K562 (cell line): ENCODE measurements around the gene ZFP57. TPM values are rescaled to one million over a fixed set of nuclear protein-coding genes. Genes with fewer than 3 reads are reported as not detected.

ENCODE experiments used
- ATF7 ChIP-seq: fragments of 450-650 bp; IDR thresholded peaks from 2 replicates; pipeline ENCODE4 v1.7.1; 2014; ENCODE audit warnings: mild to moderate bottlenecking, moderate library complexity
- BRF2 ChIP-seq: IDR thresholded peaks from 3 replicates; pipeline ENCODE4 v1.6.1; 2011; ENCODE audit warnings: borderline replicate concordance, mild to moderate bottlenecking; ENCODE audit not compliant: insufficient read length, insufficient read depth
- CBFA2T3 ChIP-seq: fragments of 450-650 bp; IDR thresholded peaks from 2 replicates; pipeline ENCODE4 v1.6.1; 2017
- CHD2 ChIP-seq: IDR thresholded peaks from 2 replicates; pipeline ENCODE4 v1.6.1; 2011; ENCODE audit warnings: low read depth, low read length
- CREB3L1 ChIP-seq: fragments of 450-650 bp; IDR thresholded peaks from 2 replicates; pipeline ENCODE4 v1.6.1; 2014; ENCODE audit warnings: low read depth, mild to moderate bottlenecking, moderate library complexity, borderline replicate concordance
- CREM ChIP-seq: IDR thresholded peaks from 2 replicates; pipeline ENCODE4 v1.6.1; 2014; ENCODE audit warnings: antibody characterized with exemption, low read depth
- HDAC8 ChIP-seq: fragments of 450-650 bp; IDR thresholded peaks from 2 replicates; pipeline ENCODE4 v1.6.1; 2016; ENCODE audit warnings: mild to moderate bottlenecking, missing genetic modification characterization, moderate library complexity, missing compliant biosample characterization
- ID3 ChIP-seq, 2 experiments: fragments of 250-450 bp in 1 of 2; fragments of 450-650 bp in 1 of 2; sonication (Bioruptor Pico) in 1 of 2; IDR thresholded peaks; 2 replicates each; pipeline versions ENCODE4 v1.6.1 to v1.8.0; 2016 to 2021; ENCODE audit warnings: mild to moderate bottlenecking in 2 of 2, moderate library complexity in 2 of 2, missing compliant biosample characterization in 1 of 2, missing genetic modification characterization in 1 of 2
- KLF6 ChIP-seq: fragments of 250-450 bp; sonication (Bioruptor Pico); IDR thresholded peaks from 2 replicates; pipeline ENCODE4 v1.4.0; 2020; ENCODE audit warnings: mild to moderate bottlenecking, moderate library complexity, borderline replicate concordance
- MAFF ChIP-seq: IDR thresholded peaks from 2 replicates; pipeline ENCODE4 v1.6.1; 2012; ENCODE audit warnings: low read length, improper control_type of control experiment
- MECOM ChIP-seq: fragments of 250-450 bp; sonication (Bioruptor Pico); IDR thresholded peaks from 2 replicates; pipeline ENCODE4 v1.8.0; 2022; ENCODE audit warnings: inconsistent platforms
- NBN ChIP-seq: fragments of 450-650 bp; IDR thresholded peaks from 2 replicates; pipeline ENCODE4 v1.6.1; 2016; ENCODE audit warnings: low read depth, mild to moderate bottlenecking
- RERE ChIP-seq: sonication (generic); formaldehyde crosslinking; IDR thresholded peaks from 2 replicates; pipeline ENCODE4 v1.8.0; 2023; ENCODE audit warnings: missing genetic modification reagents, mild to moderate bottlenecking, borderline replicate concordance
- RFX5 ChIP-seq: IDR thresholded peaks from 2 replicates; pipeline ENCODE4 v1.6.1; 2011; ENCODE audit warnings: low read depth, mild to moderate bottlenecking, improper control_type of control experiment, low read length
- SPI1 ChIP-seq: IDR thresholded peaks from 2 replicates; pipeline ENCODE4 v1.6.1; 2011; ENCODE audit warnings: low read depth, low read length, control low read depth, borderline replicate concordance
- TCF7L2 ChIP-seq: fragments of 150-350 bp; IDR thresholded peaks from 2 replicates; pipeline ENCODE4 v1.6.1; 2016; ENCODE audit warnings: low read depth, mild to moderate bottlenecking, low read length, moderate library complexity
- ZBTB17 ChIP-seq: fragments of 450-650 bp; formaldehyde crosslinking; IDR thresholded peaks from 2 replicates; pipeline ENCODE4 v1.4.0; 2020; ENCODE audit warnings: mild to moderate bottlenecking
- ZNF134 ChIP-seq: fragments of 250-450 bp; sonication (Bioruptor Pico); conservative IDR thresholded peaks from 2 replicates; pipeline ENCODE4 v1.4.0; 2020
- ZNF766 ChIP-seq: fragments of 200-800 bp; sonication (Bioruptor generic); conservative IDR thresholded peaks from 2 replicates; pipeline ENCODE4 v1.6.1; 2016; ENCODE audit warnings: missing genetic modification characterization, missing compliant biosample characterization
- polyA plus RNA-seq, 8 experiments: library from polyadenylated mRNA; depleted of rRNA in 4 of 8; stranded (reverse) in 5 of 8; unstranded in 3 of 8; fragments of >200 nt; fragmentation: Nextera tagmentation in 2 of 8; fragmentation: Illumina TruSeq in 1 of 8; extraction: Ambion mirVana in 2 of 8; extraction: Trizol in 1 of 8; gene quantifications; 2 replicates each; pipeline versions ENCODE4 v1.2.1 to v1.2.3, GENCODE V29; 2011 to 2014; ENCODE audit warnings: inconsistent platforms in 1 of 8, missing spikeins in 1 of 8
- total RNA-seq, 7 experiments: library from RNA; depleted of rRNA in 6 of 7; stranded (reverse); fragments of >200 nt in 6 of 7; fragmentation: Illumina TruSeq in 2 of 7; extraction: Trizol in 2 of 7; gene quantifications; 2 replicates each; pipeline versions ENCODE4 v1.2.1 to v1.2.3, GENCODE V29; 2011 to 2021; ENCODE audit warnings: low replicate concordance in 1 of 7

ZFP57 gene
- total and polyA plus RNA-seq, 9 of the 15 experiments (the other 6 are each of a cell fraction or from before 2014, with no cell fraction given) = 0.04 to 0.28 (median 0.13) TPM

GRCh38 chr6:29649701-29650673 is 31.0 kb downstream of the ZFP57 start (continued):
- TF ChIP-seq SPI1 (no peak), ZNF766 (no peak), ZBTB17 (CRISPR knock-in tag) (0 out of 2 replicates have a peak, but pooled peaks have one; percentile 17), CREM (peak; percentile 97), ZNF134 (no peak), BRF2 (no peak), ATF7 (peak; percentile 94), KLF6 (CRISPR knock-in tag) (no peak), RFX5 (peak; percentile 99), MECOM (no peak), CHD2 (no peak; the same call in 1 of the 2 replicates), ID3 (CRISPR knock-in tag; IDR thresholded peaks at IDR 0.05) (no peak), ID3 (tag; IDR thresholded peaks at IDR 0.05) (peak; percentile 62; the same call in 1 of the 2 replicates), MAFF (no peak), HDAC8 (no peak), NBN (peak; percentile 94), CBFA2T3 (no peak), RERE (CRISPR knock-in tag) (no peak), TCF7L2 (no peak), CREB3L1 (peak; percentile 37; the same call in 1 of the 2 replicates)
